Spinal cord (tissue), 10 donors: ENCODE data around the gene FBLN2. TPM values are rescaled to one million over a fixed set of nuclear protein-coding genes. Genes with fewer than 3 reads are reported as not detected.

ENCODE experiments used
- DNase-seq, 6 donors: peaks; one replicate each; pipeline versions ENCODE4 v3.0.0 to v3.0.0-alpha.2; 2013 to 2015; ENCODE audit warnings: low spot score in 6 of 6, low read depth in 4 of 6
- H3K27ac ChIP-seq: one replicate; pipeline ENCODE4 v1.5.1; 2013; ENCODE audit warnings: low read depth, low read length, control low read depth
- H3K27me3 ChIP-seq: one replicate; pipeline ENCODE4 v1.6.1; 2013; ENCODE audit warnings: low read length; ENCODE audit not compliant: control insufficient read depth, insufficient read depth
- H3K36me3 ChIP-seq: one replicate; pipeline ENCODE4 v1.6.1; 2013; ENCODE audit warnings: low read length; ENCODE audit not compliant: control insufficient read depth, insufficient read depth
- H3K4me1 ChIP-seq: one replicate; pipeline ENCODE4 v1.6.1; 2013; ENCODE audit warnings: low read length; ENCODE audit not compliant: control insufficient read depth, insufficient read depth
- H3K4me3 ChIP-seq: one replicate; pipeline ENCODE4 v1.5.1; 2013; ENCODE audit warnings: low read depth, low read length, control low read depth
- H3K9me3 ChIP-seq: one replicate; pipeline ENCODE4 v1.6.1; 2013; ENCODE audit warnings: low read length; ENCODE audit not compliant: control insufficient read depth, insufficient read depth
- WGBS: methylation state at CpG from one replicate; pipeline ENCODE4 v1.1.5; 2013; ENCODE audit warnings: missing lambda C conversion rate; ENCODE audit not compliant: insufficient coverage; 5-methylcytosine and 5-hydroxymethylcytosine counted together
- polyA plus RNA-seq, 2 donors: library from polyadenylated mRNA; unstranded; fragments of 120-200 nt; gene quantifications; one replicate each; pipeline ENCODE4 v1.2.1, GENCODE V29; 2013; ENCODE audit not compliant: insufficient read length in 2 of 2
- total RNA-seq, 2 donors: library from RNA; depleted of rRNA in 1 of 2; stranded (reverse); fragments of 120-200 nt in 1 of 2; fragments of >200 nt in 1 of 2; gene quantifications; one replicate each; pipeline versions ENCODE4 v1.2.3 to v1.2.4, GENCODE V29; 2013 to 2014
- donor health status: healthy.

FBLN2 gene
- total and polyA plus RNA-seq, 4 donors, result 19.5 to 81.9 (median 31.5) TPM

DNA sequence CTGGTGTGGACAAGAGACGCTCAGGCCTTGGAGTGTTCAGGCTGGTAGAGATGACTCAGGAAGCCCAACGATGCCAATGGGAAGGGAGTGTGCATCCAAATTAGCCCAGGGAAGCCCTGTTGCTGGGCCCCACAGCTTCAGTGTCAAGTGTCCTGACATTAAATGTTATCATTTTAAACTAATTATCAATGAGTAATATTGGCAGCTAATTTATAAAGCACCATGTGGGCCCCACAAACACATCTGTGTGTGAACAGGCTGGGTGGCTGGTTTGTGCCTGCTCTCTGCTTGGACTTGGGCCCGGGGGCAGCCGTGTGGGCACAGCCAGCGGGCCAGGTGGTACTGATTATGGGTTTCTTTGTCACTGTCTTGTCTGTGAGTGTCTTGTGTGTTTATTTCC, 15.0 kb downstream of the FBLN2 start:
- DNase-seq, result no peak
- Histone ChIP-seq H3K4me1 (peaks cover 21% of the 10 kb centered on the region), H3K27me3 (no peaks in the 10 kb centered on the region), H3K4me3 (no peak overlapping the region), H3K9me3 (no peaks in the 10 kb centered on the region), H3K36me3 (no peaks in the 10 kb centered on the region), H3K27ac (no peak overlapping the region)
- WGBS, result 76% methylated on average over 5 of the region's 5 CpGs

DNA sequence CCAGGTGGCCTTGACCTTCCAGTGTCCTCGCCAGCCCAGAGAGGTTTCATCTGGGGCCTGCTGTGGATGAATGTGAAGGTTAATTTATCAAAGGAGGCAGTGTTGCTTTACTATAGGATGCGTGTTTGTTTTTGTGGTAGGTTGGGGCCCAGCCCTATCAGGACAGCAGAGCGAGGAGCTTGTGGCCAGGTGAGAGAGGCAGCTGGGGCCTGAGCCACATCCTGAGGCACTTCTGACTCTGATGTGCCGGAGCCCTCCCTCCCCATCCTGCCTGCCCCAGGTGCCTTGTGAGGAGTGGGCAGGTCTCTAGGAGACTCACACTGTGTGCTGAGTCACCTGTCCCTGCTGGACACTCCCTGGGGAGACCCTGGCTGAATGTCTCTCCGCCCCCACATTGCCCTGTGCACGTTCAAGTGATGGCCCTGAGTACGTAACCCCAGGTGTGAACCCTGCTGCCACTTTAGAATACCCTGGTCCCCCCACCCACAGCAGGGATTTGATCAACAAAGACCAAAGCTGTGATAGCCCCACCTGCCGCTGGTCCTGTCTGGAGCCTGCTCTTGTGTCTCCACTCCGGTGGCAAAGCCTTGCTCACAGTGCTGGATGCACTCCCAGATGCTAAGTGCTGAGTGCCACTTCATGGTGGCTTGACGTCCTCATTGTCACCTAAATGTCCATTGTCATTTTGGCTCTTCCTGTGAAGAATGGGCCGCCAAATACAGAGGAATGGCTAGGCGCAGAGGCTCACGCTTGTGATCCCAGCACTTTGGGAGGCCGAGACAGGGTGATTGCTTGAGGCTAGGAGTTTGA, 16.0 kb downstream of the FBLN2 start:
- H3K4me1 ChIP-seq, result peaks cover 18% of the 10 kb centered on the region
- no peak for DNase-seq
- 85% methylated on average over 12 of the region's 14 CpGs for WGBS
- no peaks in the 10 kb centered on the region for H3K9me3 ChIP-seq
- no peak overlapping the region for H3K27ac ChIP-seq
- H3K36me3 ChIP-seq, result no peaks in the 10 kb centered on the region
- no peaks in the 10 kb centered on the region for H3K27me3 ChIP-seq
- H3K4me3 ChIP-seq, result no peak overlapping the region

- no peak for DNase-seq
- Histone ChIP-seq H3K9me3 (no peaks in the 10 kb centered on the region), H3K27ac (no peak overlapping the region), H3K27me3 (no peaks in the 10 kb centered on the region), H3K4me3 (no peak overlapping the region), H3K4me1 (peaks cover 18% of the 10 kb centered on the region), H3K36me3 (peaks cover 3% of the 10 kb centered on the region)
- WGBS, result 75% methylated on average over 13 of the region's 17 CpGs
Measured at GRCh38 chr3:13565581-13566452, 16.9 kb downstream of the FBLN2 start.

DNA sequence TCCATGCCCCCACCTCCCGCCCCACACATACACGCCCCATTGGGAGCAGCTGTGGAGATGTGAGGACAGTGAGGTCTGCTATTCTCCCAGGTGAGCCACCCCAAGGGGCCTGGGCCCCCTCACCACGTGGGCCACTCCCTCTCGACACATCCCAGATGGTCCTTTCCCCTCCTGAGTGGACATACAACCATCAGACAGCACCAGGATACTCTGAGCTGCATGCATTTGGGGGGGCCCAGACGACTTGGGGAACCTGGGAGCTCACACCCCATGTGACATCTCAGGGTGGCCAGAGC, 17.5 kb downstream of the FBLN2 start:
- H3K4me1 ChIP-seq, result peaks cover 18% of the 10 kb centered on the region

GRCh38 chr3:13566769-13567310, 17.9 kb downstream of the FBLN2 start:
- H3K27me3 ChIP-seq, result no peaks in the 10 kb centered on the region
- no peak overlapping the region for H3K27ac ChIP-seq
- no peak overlapping the region for H3K4me3 ChIP-seq
- WGBS, result 95% methylated on average over 9 of the region's 9 CpGs
- no peaks in the 10 kb centered on the region for H3K9me3 ChIP-seq
- H3K4me1 ChIP-seq, result peaks cover 18% of the 10 kb centered on the region
- DNase-seq, result no peak
- H3K36me3 ChIP-seq, result peaks cover 8% of the 10 kb centered on the region

More for the DNA sequence above, 17.5 kb downstream of the FBLN2 start:
- H3K36me3 ChIP-seq, result peaks cover 8% of the 10 kb centered on the region
- H3K9me3 ChIP-seq, result no peaks in the 10 kb centered on the region
- H3K27ac ChIP-seq, result no peak overlapping the region
- DNase-seq, result no peak
- no peak overlapping the region for H3K4me3 ChIP-seq
- H3K27me3 ChIP-seq, result no peaks in the 10 kb centered on the region
- WGBS, result 72% methylated on average over 5 of the region's 5 CpGs

GRCh38 chr3:13567684-13568514, 19.0 kb downstream of the FBLN2 start:
- 82% methylated on average over 19 of the region's 20 CpGs for WGBS
- H3K9me3 ChIP-seq, result no peaks in the 10 kb centered on the region
- H3K36me3 ChIP-seq, result peaks cover 8% of the 10 kb centered on the region
- H3K4me3 ChIP-seq, result no peak overlapping the region
- DNase-seq, result no peak
- H3K27me3 ChIP-seq, result no peaks in the 10 kb centered on the region
- no peak overlapping the region for H3K27ac ChIP-seq
- peaks cover 18% of the 10 kb centered on the region for H3K4me1 ChIP-seq

DNA sequence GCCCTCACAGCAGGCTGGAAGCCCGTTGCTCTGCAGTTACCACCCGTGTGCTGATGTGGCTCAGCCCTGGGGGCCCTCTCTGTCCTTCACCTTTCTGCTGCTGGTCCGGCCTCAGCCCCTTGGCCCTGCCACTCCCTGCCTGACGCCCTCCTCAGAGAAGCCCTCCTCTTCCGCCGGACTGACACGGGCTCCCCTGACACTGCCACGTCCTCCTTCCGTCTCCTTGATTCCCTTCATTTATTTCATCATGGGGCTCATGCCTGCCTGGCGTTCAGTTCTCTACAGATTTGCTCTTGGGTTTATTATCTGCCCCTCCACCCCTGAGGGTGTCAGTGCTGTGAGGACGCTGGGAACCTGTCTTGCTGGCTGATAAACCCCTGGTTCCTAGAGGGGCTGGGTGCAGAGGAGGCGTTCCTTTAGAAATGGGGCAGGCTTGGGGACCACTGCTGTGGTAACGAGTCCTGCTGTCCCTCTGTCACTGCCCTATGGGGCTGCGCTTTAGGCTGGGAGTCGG, 19.6 kb downstream of the FBLN2 start:
- no peak for DNase-seq
- peaks cover 8% of the 10 kb centered on the region for H3K36me3 ChIP-seq
- no peak overlapping the region for H3K4me3 ChIP-seq
- H3K9me3 ChIP-seq, result no peaks in the 10 kb centered on the region
- no peak overlapping the region for H3K27ac ChIP-seq
- H3K4me1 ChIP-seq, result peaks cover 18% of the 10 kb centered on the region
- 79% methylated on average over 15 of the region's 15 CpGs for WGBS
- no peaks in the 10 kb centered on the region for H3K27me3 ChIP-seq

DNA sequence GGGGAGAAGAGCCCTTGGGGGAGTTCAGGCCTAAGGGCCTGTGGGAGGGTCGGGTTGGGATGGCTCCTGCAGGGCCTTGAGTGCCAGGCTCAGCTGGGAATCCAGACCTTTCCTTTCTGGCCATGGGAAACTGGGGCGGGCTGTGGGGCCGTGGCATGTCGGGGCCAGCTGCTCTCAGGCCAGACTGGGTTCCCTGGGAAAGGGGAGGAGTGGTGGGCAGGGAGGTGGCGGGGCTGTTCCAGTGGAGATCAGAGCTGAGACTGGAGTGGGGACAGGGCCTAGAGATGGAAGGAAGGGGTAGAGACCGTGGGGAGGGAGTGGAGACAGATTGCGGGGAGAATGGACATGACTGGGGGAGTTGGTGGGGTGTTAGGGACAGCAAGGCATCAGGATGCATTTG, 20.3 kb downstream of the FBLN2 start:
- H3K4me1 ChIP-seq, result peaks cover 23% of the 10 kb centered on the region
- H3K36me3 ChIP-seq, result peaks cover 8% of the 10 kb centered on the region
- H3K4me3 ChIP-seq, result no peak overlapping the region
- no peaks in the 10 kb centered on the region for H3K9me3 ChIP-seq
- H3K27ac ChIP-seq, result no peak overlapping the region
- DNase-seq, result no peak
- no peaks in the 10 kb centered on the region for H3K27me3 ChIP-seq
- WGBS, result 75% methylated on average over 7 of the region's 7 CpGs
